Lower leg skin (tissue), 4 donors: ENCODE measurements around the gene ARHGAP28. TPM values are rescaled to one million over a fixed set of nuclear protein-coding genes. Genes with fewer than 3 reads are reported as not detected.

Experiments used
- DNase-seq, 2 donors: peaks; one replicate each; pipeline ENCODE4 v3.0.0-alpha.2; 2019; ENCODE audit warnings: low spot score in 2 of 2
- H3K4me3 ChIP-seq: fragments of 200-600 bp; sonication (generic); 2 replicates; pipeline ENCODE4 v1.5.1; 2017; ENCODE audit warnings: mild to moderate bottlenecking, low read depth; ENCODE audit not compliant: poor library complexity, severe bottlenecking
- CTCF ChIP-seq, 3 donors: fragments of 450-650 bp; IDR thresholded peaks; one replicate each; pipeline ENCODE4 v1.5.1; 2016; ENCODE audit warnings: antibody characterized with exemption in 3 of 3, mild to moderate bottlenecking in 3 of 3, moderate library complexity in 2 of 3
- POLR2A ChIP-seq, 2 donors: fragments of 450-650 bp; IDR thresholded peaks; one replicate each; pipeline ENCODE4 v1.6.1; 2016 to 2017; ENCODE audit warnings: antibody characterized with exemption in 2 of 2, mild to moderate bottlenecking in 1 of 2, moderate library complexity in 1 of 2
- WGBS, 2 donors: methylation state at CpG; one replicate each; pipeline ENCODE4 v1.1.5; 2018; 5-methylcytosine and 5-hydroxymethylcytosine counted together
- intact Hi-C: fragments of 100-400 bp; cut with DNase I; formaldehyde crosslinking; loops from one replicate; pipeline ENCODE4 v1.15.0; 2023; ENCODE audit warnings: low total_unique reads
- total RNA-seq, 4 donors: library from RNA; depleted of rRNA; stranded (reverse); fragments of >200 nt; gene quantifications; one replicate each; pipeline ENCODE4 v1.1.0, GENCODE V29; 2016

ARHGAP28 gene
- total RNA-seq, 4 donors from 2014 or later: 1.4 to 5.9 (median 2.8) TPM

- TF ChIP-seq POLR2A (IDR thresholded peaks at IDR 0.05): no peak
- no peak for TF ChIP-seq CTCF (IDR thresholded peaks at IDR 0.05)
- 17 to 25% methylated on average over 6 of the region's 6 CpGs for WGBS, 2 donors
- intact Hi-C loops: no loop called here
- H3K4me3 ChIP-seq: no peak overlapping the region
- DNase-seq: peak in 1 of 2 donors; percentile 80
Observed at GRCh38 chr18:6881034-6881820, 151.7 kb downstream of the ARHGAP28 start.

- no peak overlapping the region for H3K4me3 ChIP-seq
- intact Hi-C loops: no loop called here
- TF ChIP-seq POLR2A (IDR thresholded peaks at IDR 0.05): no peak
- WGBS, 2 donors: 82 to 84% methylated on average over 2 of the region's 2 CpGs
- no peak for DNase-seq
Observed at GRCh38 chr18:6882401-6882800, 152.9 kb downstream of the ARHGAP28 start.

- no peak for DNase-seq
- TF ChIP-seq POLR2A (IDR thresholded peaks at IDR 0.05) (no peak), CTCF (IDR thresholded peaks at IDR 0.05) (no peak)
- intact Hi-C loops: loop anchor here (2.0 to 5.0 kb wide), 2 partner anchors 343 to 1016 kb away; no protein-coding TSS in a partner anchor
Observed at GRCh38 chr18:6885006-6885481, 155.5 kb downstream of the ARHGAP28 start.

GRCh38 chr18:6885992-6886796, 156.7 kb downstream of the ARHGAP28 start:
- no peak for TF ChIP-seq POLR2A (IDR thresholded peaks at IDR 0.05)
- no peak for TF ChIP-seq CTCF (IDR thresholded peaks at IDR 0.05)
- peak in 1 of 2 donors; percentile 44 for DNase-seq
- intact Hi-C loops: loop anchor here (2.0 to 5.0 kb wide), 2 partner anchors 344 to 1017 kb away; no protein-coding TSS in a partner anchor
- WGBS, 2 donors: 19 to 28% methylated on average over 4 of the region's 4 CpGs
- no peak overlapping the region for H3K4me3 ChIP-seq

More at GRCh38 chr18:6885006-6885481, 155.5 kb downstream of the ARHGAP28 start:
- H3K4me3 ChIP-seq: no peak overlapping the region
- 59 to 68% methylated on average over 8 of the region's 8 CpGs for WGBS, 2 donors

- no peak for DNase-seq
- TF ChIP-seq CTCF (IDR thresholded peaks at IDR 0.05): no peak
- no peak for TF ChIP-seq POLR2A (IDR thresholded peaks at IDR 0.05)
- WGBS, 2 donors: 78 to 79% methylated on average over 6 of the region's 6 CpGs
- no peak overlapping the region for H3K4me3 ChIP-seq
- intact Hi-C loops: loop anchor here (5.0 kb wide), 1 partner anchor 345 kb away; no protein-coding TSS in a partner anchor
Observed at GRCh38 chr18:6886797-6887330, 157.3 kb downstream of the ARHGAP28 start.
